Mesothelial cell of epicardium (in vitro differentiated cells): ENCODE results near the gene CREG2. TPM values are rescaled to one million over a fixed set of nuclear protein-coding genes. Genes with fewer than 3 reads are reported as not detected.

ENCODE experiments used
- DNase-seq, 2 experiments: peaks; one replicate each; pipeline ENCODE4 v3.0.0; 2021; ENCODE audit warnings: low spot score in 2 of 2; ENCODE audit not compliant: unreplicated experiment in 2 of 2
- H3K27ac Mint-ChIP-seq: 2 replicates; pipeline ENCODE4 v1.8.0; 2021; ENCODE audit warnings: mixed read lengths
- H3K27me3 Mint-ChIP-seq: 2 replicates; pipeline ENCODE4 v1.8.0; 2021; ENCODE audit warnings: low read depth, mixed read lengths
- H3K36me3 Mint-ChIP-seq: 2 replicates; pipeline ENCODE4 v1.8.0; 2021; ENCODE audit warnings: mixed read lengths
- H3K4me1 Mint-ChIP-seq: 2 replicates; pipeline ENCODE4 v1.8.0; 2021; ENCODE audit warnings: mixed read lengths
- H3K4me3 Mint-ChIP-seq: 2 replicates; pipeline ENCODE4 v1.8.0; 2021; ENCODE audit warnings: mild to moderate bottlenecking, moderate library complexity, mixed read lengths
- H3K9me3 Mint-ChIP-seq: 2 replicates; pipeline ENCODE4 v1.8.0; 2021; ENCODE audit warnings: mixed read lengths
- total RNA-seq: library from RNA; stranded (reverse); gene quantifications from 3 replicates; pipeline ENCODE4 v1.2.1, GENCODE V29; 2021
- TF ChIP-seq, protein P1 (sequence below): fragments of 200-600 bp; sonication (generic); IDR thresholded peaks from one replicate; pipeline ENCODE4 v1.5.0; 2021; ENCODE audit warnings: antibody characterized with exemption; ENCODE audit not compliant: unreplicated experiment

CREG2 gene
- total RNA-seq, 1 donor from 2014 or later, result 0.42 TPM

DNA sequence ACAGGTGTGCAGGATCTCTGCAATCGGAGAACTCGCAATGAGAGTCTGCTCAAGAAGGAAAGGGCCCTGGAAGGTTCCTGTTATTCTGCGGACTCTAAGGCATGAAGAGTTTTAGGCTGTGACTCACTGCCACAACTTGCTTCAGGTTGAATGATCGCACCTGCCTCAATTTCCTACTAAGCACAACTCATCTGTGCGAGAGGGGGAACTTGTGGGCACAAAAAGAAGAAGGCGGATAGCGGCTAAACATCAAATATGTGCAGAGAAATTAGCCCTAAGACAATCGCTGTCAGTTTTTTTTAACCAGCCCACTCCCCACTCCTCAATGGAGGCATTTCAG is 14.0 kb upstream of the CREG2 start:
- peaks cover 39% of the 10 kb centered on the region for H3K27me3 Mint-ChIP-seq
- no peak for DNase-seq
- no peak overlapping the region for H3K4me3 Mint-ChIP-seq
- H3K4me1 Mint-ChIP-seq, result peaks cover under 1% of the 10 kb centered on the region
- TF ChIP-seq, protein P1, sequence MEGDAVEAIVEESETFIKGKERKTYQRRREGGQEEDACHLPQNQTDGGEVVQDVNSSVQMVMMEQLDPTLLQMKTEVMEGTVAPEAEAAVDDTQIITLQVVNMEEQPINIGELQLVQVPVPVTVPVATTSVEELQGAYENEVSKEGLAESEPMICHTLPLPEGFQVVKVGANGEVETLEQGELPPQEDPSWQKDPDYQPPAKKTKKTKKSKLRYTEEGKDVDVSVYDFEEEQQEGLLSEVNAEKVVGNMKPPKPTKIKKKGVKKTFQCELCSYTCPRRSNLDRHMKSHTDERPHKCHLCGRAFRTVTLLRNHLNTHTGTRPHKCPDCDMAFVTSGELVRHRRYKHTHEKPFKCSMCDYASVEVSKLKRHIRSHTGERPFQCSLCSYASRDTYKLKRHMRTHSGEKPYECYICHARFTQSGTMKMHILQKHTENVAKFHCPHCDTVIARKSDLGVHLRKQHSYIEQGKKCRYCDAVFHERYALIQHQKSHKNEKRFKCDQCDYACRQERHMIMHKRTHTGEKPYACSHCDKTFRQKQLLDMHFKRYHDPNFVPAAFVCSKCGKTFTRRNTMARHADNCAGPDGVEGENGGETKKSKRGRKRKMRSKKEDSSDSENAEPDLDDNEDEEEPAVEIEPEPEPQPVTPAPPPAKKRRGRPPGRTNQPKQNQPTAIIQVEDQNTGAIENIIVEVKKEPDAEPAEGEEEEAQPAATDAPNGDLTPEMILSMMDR, result no peak
- no peaks in the 10 kb centered on the region for H3K9me3 Mint-ChIP-seq
- no peak overlapping the region for H3K27ac Mint-ChIP-seq
- H3K36me3 Mint-ChIP-seq, result no peaks in the 10 kb centered on the region

DNA sequence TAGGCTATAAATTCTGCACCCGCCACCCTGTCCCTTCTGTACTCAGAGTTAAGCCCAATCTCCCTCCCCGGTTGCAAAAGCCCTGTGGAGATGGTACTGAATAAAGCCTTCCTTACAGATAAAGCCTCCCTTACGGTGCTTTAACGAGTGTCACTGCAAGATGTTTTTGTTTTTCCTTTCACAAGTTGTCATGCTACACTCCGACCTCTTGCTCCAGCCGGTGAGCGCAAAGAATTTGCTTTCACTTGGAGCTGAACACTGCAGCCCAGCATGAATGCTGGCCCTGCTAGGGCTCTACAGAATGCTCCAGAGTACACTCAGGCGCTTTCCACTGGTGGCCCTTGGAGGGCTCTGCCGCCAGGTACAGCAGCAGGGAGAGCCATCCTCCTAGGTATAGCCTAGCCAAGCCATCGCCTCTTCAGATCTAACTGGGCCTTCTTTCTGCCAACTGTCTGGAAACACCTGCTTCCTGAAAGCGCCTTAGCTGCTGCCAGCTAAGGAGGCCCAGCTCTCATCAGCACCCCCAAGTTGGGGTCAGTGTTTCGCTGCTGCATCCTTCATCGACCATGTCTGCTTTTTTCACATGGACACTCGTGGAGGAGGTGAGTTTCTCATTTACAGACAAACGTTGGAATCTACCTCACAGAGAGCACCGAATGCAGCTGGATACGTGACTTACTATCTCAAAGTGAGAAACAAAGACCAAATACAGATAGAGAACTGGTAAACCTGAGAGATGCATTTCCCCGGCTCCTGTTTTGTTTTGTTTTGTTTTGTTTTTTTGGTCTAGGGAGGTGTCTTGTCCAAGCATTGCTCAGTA is 13.4 kb upstream of the CREG2 start:
- TF ChIP-seq, protein P1, result no peak
- Mint-ChIP-seq H3K4me3 (no peak overlapping the region), H3K4me1 (peaks cover 5% of the 10 kb centered on the region), H3K36me3 (no peaks in the 10 kb centered on the region), H3K27ac (no peak overlapping the region), H3K9me3 (no peaks in the 10 kb centered on the region), H3K27me3 (peaks cover 44% of the 10 kb centered on the region)
- DNase-seq, result no peak

DNA sequence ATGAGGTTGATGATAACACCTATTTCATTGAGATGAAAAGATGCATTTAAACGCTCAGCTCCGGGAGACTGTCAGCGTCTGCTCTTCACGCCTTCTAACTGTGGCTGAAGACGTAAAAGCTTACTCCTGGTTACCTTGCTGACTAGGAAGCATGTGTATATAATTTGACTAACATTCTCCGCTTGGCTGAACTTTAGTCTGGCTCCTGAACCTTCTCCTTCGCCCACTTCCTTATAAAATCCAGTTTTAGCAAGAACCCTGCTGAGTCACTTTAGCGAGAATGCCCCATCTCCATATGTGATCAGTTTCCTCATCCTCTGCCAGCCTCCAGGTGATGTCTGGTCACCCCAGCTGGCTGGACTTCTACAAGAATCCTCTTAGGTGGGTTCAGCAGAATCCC is 12.7 kb upstream of the CREG2 start:
- Mint-ChIP-seq H3K4me1 (peaks cover 5% of the 10 kb centered on the region), H3K27me3 (peaks cover 43% of the 10 kb centered on the region), H3K27ac (no peak overlapping the region), H3K36me3 (no peaks in the 10 kb centered on the region), H3K4me3 (no peak overlapping the region), H3K9me3 (no peaks in the 10 kb centered on the region)
- no peak for DNase-seq
- TF ChIP-seq, protein P1, result no peak

DNA sequence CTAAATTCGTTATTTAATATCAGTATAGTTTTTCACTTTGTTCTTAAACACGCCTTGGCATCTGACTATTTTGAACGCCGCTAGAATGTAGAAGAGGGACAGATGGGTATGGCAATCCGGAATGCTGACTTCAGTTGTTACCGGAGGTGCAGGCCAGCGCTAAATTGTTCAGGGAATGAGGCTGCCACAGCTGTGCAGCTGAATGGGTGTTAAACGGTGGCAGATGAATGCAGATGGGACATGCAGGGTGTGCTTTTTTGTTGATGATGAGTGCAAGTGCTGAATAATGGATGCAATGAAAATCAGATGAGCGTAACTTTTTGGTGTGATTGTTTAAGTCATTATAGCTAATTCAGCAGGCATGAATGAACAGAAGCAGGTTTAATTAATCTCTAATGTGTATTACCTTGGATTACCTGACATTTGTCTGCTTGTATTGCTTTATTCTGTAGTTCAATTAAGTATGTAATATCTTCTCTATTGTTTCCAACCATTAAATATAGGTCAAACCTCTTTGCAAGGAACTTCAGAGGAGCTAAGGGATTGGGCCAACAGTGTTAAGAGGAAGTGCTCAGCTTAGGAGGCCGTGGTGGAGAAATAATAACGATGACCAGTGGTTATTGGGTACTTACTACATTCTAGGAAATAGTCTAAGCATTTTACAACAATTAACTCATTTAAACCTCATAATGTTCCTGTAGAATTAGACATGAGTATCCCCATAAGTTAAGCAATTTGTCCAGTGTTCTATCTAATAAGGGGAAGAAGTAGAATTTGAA is 11.9 kb upstream of the CREG2 start:
- H3K4me1 Mint-ChIP-seq, result peaks cover 5% of the 10 kb centered on the region
- no peak overlapping the region for H3K4me3 Mint-ChIP-seq
- no peaks in the 10 kb centered on the region for H3K36me3 Mint-ChIP-seq
- H3K9me3 Mint-ChIP-seq, result no peaks in the 10 kb centered on the region
- TF ChIP-seq, protein P1, result no peak
- no peak overlapping the region for H3K27ac Mint-ChIP-seq
- peaks cover 44% of the 10 kb centered on the region for H3K27me3 Mint-ChIP-seq
- DNase-seq, result no peak

DNA sequence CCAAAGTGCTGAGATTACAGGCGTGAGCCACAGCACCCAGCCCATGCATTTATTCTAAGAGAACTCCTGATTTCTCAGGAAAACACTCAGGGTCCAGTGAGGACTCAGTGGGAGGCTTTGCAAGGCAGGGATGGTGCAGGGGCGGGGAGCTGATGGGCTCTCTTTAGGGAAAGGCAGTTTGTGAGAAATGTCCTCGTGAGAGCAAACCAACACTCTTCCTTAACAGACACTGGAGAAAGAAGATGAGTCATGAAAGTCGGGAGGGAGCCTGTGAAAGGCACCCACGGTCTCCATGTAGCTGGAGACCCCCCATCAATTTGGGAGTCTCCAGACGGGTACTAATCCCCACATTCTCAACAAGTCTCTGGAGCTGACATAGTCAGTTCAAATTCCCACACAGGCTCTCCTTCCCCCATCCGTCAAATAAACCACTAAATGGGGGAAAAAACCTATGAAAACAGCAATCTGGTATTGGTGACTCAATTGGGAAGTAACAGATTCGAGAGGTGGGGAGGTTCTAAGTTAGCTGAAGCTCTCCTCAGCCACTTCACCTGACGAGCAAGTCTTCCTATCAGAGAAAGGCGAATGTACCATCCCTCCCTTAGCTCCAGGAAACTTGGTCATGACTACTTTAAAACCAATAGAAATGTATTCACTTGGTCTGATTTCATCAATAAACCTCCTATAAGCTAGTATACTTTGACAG is 11.0 kb upstream of the CREG2 start:
- DNase-seq, result no peak
- Mint-ChIP-seq H3K27me3 (peaks cover 44% of the 10 kb centered on the region), H3K27ac (no peak overlapping the region), H3K36me3 (no peaks in the 10 kb centered on the region), H3K4me1 (peaks cover 5% of the 10 kb centered on the region), H3K4me3 (no peak overlapping the region), H3K9me3 (no peaks in the 10 kb centered on the region)
- TF ChIP-seq, protein P1, result no peak
